AML-193 (cell line): ENCODE measurements around the gene RAP1GAP.

ENCODE experiments used
- DNase-seq, 2 experiments: peaks; one replicate each; lab custom pipeline; 2025; lab: John Stamatoyannopoulos, UW

RAP1GAP gene

DNA sequence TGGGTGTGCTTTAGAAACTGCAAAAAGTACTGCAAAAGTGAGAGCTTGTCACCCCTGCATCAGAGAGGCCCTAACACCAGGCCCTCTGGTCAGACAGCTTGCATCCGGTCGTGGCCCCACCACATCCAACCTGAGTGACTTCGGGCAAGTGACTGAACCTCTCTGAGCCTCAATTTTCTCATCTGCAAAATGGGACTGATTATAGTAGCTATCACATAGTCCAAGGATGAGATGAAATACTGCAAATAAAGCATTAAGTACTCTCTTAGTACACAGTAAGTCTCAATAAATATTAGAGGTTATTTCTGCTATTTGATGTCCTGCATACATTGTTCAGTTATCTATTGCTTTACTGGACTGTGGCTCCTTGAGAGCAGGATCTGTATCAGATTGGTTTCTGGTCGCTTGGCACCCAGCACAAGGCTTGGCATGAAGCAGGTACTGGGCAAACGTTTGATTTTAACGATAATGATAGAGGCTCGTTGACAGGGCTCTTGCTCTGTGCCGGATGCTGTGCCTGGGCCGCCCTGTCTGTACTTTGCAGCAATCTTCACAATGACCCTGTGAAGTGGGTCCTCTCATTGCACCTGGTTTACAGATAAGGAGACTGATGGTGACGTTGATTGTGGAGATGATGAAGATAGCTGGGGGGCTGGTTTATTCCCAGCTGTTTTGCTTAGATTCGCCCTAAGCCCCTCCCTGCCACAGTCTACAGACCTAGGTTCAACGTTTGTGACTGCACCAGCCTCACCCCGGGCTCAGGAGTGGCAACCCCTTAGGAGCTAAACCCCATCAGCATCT lies 43.6 kb downstream of the RAP1GAP start:
- no peak for DNase-seq

DNA sequence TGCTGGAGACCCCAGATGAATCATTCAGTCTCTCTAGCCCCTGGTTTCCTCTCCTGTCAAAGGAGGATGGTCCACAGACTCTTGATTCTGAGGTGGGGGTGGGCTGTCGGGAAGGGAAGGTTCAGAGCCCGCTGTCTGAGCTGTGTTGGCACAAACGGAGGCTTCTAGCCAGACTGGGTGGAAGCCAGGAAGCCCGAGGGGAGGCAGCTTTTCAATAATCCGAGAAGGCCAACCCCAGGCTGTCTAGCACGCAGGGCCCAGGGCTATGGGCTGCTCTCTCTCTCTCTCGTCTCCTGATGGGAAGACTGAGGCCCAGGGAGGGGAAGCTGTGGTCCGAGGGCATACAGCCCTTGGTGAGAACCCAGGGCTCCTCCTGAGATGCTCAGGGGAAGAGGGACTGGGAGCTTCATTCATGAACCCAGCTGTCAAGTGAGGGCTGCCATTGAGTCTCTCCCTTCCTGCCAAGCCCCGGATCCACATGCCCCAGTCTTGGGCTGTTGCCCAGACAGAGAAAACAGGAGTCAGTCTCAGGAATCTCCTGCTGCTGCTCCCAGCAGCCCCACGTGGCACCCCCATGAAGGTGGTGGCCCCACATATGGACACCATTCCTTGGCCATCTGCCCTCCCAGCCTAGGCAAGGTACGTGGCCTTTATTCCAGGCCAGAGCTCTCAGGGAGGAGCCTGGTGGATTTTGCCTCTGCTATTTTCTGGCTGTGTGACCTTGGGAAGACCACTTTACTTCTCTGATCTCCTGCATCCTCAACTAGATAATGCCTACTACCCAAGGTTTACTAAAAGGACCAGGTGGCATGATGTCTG lies 44.4 kb downstream of the RAP1GAP start:
- no peak for DNase-seq

DNA sequence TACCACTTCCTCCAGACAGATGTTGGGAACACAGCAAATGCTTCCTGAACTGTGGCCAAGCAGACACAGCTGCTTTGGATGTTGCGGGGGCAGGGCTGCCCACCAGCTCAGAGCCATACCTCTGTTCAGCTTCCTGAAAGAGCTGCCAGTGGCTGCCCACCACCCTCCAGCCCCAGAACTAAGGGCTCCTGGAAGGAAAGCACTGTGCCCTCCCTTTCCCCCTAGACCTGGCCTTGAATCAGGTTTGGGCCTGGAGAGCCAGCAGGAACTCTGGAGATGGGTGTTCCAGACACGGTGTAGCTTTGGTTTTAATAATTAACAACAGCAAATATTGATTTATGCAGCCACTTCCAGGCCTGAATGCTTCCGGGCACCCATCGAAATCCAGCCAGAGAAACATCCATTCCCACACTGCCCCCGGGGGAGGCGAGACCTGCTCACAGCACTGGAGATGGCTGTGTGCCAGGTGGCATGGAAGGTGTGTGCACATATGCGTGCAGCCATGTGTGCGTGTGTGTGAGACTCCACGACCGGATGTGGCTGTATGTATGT lies 45.7 kb downstream of the RAP1GAP start:
- no peak for DNase-seq

DNA sequence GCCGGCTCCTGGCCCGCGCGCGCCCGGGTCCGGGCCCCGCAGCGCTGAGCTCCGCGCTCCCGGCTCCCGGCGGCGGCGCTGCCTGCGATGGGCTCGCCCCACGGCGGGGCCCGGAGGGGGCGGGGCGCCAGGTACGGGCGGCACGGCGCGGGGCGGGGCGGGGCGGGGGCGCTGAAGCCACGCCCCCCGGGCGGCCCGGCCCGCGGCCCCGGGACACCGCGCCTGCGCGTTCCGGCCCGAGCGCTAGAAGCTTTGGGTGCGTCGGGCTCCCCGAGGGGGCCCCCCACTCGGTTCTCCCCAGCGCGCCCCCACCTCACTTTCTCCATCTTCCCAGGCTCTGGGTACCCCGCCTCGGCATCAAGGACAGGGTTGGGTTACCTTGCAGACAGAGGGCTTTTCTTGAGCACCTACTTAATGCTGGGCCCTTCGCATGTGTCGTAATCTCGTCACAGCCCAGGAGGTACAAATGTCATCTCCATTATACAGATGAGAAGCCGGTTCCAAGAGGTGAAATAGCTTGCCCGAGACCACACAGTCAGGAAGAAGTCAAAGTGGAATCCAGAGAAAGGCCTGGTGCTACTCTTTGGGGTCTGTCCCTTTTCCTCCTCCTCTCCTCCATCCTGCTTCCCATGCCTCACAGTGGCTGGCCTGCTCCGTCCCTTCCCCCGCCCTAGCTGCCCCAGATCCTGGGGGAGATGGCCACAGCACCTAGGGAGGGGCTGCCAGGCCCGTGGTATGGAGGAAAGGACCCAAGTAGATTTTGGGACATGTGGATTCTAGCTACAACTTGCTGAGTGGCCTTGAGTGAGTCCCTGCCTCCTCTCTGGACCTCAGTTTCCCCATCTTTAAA lies 46.5 kb downstream of the RAP1GAP start:
- no peak for DNase-seq

DNA sequence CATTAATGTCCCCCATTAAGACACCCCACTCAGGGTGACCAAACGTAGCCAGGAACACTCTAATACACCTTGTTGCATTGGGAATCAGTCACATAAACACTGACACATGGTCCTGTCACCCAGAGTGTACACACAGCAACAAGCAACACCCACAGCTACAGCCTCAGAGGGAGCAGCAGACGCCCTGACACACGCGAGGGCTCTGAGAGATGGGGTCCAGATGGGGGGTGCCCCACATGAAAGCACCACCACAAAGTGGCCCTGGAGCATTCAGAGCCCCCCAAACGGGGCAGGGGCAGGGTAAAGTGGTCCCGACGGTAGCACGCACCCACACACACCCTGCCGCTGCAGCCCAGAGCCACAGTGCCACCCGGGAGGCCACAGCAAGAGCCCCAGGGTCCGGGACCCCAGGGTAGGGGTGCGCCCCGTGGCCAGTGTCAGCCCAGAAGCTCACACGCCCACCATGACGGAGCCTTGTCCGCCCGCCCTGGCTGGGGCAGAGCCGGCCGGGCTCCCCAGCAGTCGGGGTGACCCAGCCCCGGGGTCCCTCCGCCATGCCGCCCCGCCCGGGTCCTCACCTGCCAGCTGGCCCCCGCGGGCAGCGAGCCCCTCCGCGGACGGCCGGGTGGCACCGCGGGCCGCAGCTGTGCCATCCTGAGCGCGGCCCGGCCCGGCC lies 47.3 kb downstream of the RAP1GAP start:
- no peak for DNase-seq

DNA sequence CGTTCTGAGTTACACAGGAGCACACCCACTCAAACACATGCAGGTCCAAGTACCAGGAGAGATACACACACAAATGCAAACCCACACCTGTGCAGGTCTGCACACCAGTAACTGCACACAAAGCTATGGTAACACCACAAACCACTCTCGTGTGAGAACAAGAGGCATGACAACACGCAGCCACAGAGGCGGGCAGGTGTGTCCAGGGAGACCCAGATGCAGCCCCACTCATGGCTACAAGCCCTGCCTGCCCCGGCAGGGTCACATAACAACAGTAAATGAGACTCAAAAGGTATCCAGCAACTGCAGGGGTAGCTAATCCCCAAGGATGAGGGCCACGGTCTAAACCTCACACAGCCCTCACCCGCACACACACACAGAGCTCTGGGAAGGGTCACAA lies 48.1 kb downstream of the RAP1GAP start:
- DNase-seq, result no peak

DNA sequence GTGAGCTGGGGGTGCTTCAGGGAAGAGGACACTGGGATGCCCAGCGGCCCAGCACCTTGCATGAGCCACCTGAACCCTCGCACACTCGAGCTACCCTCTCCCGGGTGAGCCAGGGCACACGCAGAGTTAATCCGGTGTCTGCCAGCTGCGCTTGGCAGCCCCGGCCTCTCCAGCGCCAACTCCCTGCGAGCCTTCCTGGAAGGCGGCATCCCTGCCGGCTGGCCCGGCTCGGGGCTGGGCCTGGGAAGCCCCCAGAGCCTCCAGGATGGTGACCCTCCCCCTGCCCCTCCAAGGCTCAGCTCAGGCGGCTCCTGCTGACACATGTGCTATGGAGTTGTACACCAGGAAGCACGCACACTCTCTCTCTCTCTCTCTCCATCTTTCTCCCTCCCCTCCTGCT lies 48.7 kb downstream of the RAP1GAP start:
- no peak for DNase-seq

DNA sequence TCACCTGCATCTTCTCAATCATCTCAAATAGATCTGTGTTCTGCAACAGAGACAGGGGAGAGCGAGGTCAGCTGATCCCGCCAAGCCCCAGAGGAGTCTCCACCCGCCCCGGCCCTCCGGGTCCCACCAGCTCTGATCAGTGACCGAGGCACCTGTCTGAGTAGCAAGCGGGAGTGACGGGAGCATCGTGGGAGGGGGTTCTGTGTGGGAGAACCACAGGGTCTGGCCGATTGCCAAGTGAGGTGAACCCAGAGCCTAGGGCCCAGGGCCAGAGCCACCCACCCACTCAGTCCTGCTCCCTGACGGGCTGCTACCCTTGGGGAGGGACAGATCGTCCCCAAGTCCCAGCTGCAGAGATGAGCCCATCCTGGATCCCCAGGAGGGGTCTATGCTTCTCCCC lies 49.1 kb downstream of the RAP1GAP start:
- DNase-seq, result no peak

DNA sequence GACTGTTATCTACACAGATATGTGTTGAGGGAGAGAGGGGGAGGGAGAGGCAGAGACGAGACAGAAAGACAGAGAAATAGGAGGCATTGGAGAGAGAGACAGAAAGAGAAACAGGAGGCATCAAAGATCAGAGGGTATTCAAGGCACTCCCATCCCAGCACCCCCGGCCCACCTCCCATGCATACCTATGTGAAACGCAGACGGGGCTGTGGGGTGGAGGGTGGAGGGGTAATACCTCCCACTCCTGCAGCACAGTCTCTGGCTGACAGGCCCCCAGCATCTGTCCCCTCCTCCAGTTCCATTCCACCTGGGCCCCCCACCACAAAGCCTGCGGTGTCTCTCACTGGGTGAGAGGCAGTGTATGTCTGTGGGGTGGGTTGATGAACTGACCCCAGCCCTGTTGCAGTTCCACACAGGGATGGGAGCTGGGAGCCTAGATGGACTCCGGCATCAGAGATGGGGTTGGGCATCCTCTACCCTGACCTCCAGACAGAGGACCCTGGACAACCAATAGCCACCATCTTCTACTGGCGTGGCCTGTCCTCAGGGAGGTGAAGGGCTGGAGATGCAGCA lies 49.7 kb downstream of the RAP1GAP start:
- DNase-seq, result no peak

DNA sequence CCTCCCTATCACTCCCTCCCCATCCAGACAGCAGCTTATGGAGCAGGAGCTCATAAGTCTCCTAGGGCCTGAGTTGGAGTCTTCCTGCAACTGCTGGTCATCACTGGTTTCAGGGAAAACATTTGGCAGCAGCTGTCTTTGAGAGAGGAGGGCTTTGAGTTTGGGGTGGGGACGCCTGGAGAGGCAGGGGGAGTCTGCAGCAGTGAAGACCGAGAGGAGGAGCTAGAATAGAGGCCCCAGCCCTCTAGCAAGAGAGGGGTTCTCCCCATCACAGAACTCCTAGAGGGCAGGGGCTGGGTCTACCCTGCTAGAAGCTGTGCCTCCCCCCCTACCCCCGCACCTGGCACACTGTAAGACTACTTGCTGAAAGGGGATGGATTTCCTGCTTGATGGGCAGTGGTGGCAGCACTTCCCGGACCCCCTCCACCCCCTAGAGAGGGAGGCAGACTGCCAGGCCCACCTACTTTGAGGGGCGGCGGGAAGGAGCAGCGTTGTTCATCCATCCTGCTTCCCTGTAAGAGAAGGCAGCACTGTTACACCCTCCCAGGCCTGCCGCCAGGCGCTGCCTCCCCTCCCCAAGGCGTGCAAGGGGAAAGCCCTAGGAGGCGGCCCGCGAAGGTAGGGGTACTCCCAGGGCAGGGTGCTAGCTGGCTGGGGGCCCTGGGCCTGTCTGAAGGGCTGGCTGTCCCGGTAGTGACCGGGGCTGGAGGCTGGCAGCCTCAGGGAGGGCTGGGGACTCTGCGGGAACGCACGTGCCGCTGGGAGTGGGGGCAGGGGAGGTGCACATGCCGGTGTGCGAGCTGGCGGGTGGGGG lies 50.4 kb downstream of the RAP1GAP start:
- no peak for DNase-seq

DNA sequence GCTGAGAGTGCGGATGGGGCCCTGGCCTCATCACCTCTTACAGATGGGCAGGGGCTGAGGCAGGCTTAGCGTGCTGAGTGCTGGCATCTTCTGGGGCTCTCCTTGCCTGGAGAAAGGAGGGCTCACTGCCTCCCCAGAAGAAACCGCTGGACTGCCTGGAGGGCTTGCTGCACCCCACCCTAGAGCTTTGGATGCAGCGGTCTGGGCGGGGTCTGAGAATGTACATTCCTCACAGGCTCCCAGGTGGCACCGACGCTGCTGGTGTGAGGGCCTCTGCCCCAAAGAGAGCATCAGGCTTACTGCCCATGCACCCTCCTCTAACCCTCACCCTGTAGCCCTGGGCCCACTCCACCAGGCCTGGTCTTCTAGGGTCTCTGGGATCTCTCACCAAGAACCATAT lies 51.1 kb downstream of the RAP1GAP start:
- DNase-seq, result no peak

DNA sequence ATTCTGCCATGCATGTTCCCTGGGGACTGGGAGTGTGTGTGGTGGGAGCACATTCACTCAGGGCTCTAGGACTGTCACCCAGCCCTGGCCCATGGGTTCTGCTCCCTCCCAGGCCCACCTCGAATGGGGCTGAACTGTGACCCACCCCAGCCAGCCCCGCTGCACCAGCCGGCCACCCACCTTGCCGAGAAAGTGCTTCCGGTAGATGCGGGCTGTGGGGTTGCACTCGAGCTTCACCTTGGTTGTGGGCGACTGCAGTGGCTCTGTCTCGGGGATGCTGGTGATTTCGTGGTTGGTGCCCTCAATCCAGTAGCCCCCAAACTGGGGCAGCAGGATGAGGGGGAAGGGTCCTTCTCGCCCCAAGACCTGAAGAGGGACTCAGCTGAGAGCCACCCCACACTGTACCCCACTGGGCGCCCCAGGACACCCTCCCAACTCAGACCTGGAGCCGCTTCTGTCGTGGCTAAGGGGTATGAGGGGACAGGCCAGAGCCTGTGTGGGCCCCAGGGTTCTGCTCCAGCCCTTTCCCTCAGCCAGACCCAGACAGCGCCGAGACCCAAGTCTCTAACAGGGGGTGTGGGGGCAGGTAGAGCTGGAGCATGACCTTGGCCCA lies 51.9 kb downstream of the RAP1GAP start:
- DNase-seq, result no peak

DNA sequence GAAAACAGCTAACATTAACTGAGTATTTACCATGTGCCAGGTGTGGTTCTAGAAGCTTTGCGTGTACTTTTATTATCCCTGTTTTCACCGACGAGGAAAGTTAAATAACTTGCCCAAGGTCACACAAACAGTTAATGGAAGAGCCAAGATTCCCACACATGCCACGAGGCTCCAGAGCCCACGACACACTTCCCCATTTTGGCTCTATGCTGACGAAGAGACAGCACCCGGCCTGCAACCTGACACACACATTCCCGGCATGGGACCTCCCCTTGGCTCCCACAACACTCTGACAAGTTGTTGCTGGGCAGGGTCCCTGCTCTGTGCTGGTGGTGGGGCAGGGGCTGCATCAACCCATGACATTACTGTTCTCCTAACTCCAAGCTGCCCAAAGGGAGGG lies 52.8 kb downstream of the RAP1GAP start:
- DNase-seq, result no peak

DNA sequence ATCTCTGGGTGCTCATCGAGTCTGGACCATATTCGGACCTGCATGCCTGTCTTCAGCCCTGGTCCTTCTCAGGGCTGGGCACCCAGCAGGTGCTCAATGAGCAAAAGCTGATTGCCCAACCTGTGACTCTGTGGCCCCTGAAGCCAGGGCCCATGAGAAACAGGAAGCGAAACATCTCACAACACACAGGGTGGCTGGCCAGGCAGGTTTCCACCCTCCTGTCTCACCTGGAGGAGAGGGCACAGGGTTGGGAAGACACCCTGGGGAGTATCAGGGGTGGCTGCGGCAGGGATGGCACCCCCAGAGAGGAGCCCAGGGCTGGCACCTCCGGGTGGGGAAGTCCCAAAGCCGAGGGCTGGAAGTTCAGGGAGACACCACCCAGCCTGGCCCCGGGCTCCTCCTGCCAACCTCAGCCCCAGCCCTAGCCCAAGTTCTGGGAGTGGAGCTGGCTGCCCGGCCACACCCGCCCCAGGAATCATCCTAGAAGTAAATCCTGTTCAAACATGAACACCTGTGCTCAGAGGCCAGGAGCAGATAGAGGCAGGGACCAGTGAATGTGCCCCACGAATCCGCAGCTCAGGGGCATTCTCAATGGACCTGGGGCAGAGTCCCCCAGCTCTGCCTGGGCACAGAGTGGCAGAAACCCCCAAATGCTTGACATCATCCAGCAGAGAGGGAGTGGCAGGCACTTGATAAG lies 54.6 kb downstream of the RAP1GAP start:
- no peak for DNase-seq

DNA sequence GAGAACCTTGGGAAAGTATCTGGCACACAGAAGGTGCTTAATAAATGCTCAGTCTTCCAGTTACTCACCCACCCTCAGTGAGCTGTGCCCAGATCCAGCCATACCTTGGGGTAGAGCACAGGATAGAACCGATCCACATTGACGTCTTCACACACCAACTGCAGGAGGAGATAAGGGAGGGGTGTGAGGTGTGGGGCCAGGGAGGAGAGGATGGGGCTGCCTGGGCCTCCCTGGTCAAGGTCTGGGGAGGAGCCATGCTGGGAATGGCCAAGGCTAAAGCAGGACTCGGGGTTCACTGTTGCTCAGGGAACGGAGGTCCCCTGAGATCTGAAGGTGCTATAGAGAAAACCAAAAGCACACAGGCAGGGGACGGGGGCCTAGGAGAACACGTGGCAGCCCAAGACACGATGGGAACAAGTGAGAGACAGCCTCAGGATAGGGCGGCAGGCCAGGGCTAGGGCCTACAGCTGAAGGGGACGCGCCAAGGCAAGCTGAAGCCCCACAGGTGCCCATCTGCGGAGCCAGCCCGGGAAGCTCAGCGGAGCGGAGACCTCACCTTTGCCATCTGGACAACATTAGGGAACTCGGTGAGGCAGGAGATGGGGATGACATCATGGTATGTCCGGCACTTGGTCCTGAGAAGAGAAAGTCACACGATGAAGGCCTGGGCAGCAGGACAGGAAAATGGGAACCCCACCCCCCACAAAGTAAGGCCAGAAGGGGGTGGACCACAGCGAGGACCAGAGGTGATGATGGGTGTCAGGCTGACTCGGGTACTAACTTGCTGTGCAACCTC lies 55.9 kb downstream of the RAP1GAP start:
- no peak for DNase-seq

DNA sequence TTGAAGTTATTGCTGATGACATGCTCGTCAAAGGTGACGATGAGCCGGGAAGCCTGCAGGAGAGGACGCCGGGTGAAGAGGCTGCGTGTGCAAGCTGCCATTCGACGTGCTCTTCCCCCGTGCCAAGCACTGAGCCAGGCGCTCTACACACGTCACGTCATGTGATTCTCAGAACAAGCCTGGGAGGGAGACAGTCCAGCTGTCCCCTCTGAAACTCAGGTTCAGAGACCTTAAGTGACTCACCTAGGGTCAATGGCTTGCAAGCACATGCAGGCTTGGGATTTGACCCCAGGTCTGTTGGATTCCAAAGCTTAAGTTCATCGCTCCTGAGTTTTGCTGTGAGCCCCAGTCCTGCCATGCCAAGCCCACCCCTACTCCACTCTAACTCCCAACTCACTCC lies 57.1 kb downstream of the RAP1GAP start:
- no peak for DNase-seq

DNA sequence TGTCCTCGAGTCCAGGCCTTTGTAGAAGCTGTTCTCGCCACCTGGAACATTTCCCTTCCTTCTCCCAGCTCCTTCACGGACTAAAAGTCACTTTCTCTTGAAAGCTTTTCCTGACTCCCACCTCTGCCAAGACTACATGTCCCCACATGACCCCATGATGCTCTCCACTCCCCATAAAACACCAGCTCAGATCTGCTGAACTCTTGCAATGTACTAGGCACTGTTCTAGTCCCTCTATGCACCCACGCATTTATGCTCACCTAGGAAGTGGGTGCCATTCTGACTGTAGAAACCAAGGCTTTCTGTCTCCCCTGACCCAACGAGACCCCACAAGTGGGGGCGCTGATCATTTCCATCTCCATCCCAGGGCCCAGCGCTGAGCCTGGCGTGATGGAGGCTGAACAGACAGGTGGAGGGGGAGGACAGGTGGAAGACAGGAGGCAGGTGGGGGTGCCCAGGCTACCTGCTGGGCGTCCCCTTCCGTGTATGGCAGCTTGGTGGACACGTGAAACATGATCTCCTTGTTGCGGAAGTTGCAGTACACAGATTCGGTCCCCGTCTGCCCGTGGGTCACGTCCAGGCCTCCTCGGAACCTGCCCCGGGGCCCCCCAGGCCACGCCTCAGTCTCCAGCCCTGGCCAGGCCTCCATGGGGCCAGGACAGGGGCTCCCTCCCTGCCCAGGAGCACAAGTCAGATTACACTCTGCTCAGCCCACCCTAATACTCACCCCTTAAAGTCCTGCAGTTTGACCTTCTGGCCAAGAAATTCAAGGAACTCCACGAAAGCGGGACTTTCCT lies 58.0 kb downstream of the RAP1GAP start:
- DNase-seq, result no peak

DNA sequence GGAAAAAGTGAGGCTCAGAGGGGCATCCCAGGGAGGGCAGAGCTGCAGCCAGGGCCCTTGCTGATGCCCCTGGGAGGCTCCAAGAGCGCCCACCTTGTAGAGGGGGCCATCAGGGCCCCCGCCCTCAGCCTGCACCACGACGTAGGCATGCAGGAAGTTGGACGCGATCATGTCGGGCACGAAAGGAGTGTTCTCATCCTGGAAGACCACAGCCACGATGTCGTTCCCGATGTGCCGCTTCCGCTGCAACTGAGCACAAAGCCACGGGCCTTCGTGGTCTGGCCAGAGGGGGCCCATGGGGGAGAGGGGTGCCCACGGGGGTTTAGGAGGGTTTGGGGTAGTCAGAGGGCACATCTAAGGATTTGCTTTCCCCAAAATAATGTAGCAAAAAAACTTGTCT lies 59.1 kb downstream of the RAP1GAP start:
- no peak for DNase-seq
